Type B pancreatic cell (in vitro differentiated cells): ENCODE results near the gene SOX5. TPM values are rescaled to one million over a fixed set of nuclear protein-coding genes. Genes with fewer than 3 reads are reported as not detected.

Source experiments
- DNase-seq: peaks from one replicate; pipeline ENCODE4 v3.0.0; 2021; ENCODE audit warnings: mixed read lengths; ENCODE audit not compliant: unreplicated experiment; ENCODE audit errors: extremely low spot score
- H3K27ac Mint-ChIP-seq: 2 replicates; pipeline ENCODE4 v1.8.0; 2021; ENCODE audit warnings: mild to moderate bottlenecking, mixed read lengths
- H3K27me3 Mint-ChIP-seq: 2 replicates; pipeline ENCODE4 v1.8.0; 2021; ENCODE audit warnings: mixed read lengths
- H3K36me3 Mint-ChIP-seq: 2 replicates; pipeline ENCODE4 v1.8.0; 2021; ENCODE audit warnings: mixed read lengths
- H3K4me1 Mint-ChIP-seq: one replicate; pipeline ENCODE4 v1.8.0; 2021; ENCODE audit warnings: mixed read lengths; ENCODE audit not compliant: unreplicated experiment
- H3K4me3 Mint-ChIP-seq: 2 replicates; pipeline ENCODE4 v1.8.0; 2021; ENCODE audit warnings: mild to moderate bottlenecking, mixed read lengths
- H3K9me3 Mint-ChIP-seq: 2 replicates; pipeline ENCODE4 v1.8.0; 2021; ENCODE audit warnings: mixed read lengths
- total RNA-seq: library from RNA; stranded (reverse); gene quantifications from 2 replicates; pipeline ENCODE4 v1.2.1, GENCODE V29; 2021; ENCODE audit warnings: low replicate concordance
- TF ChIP-seq, protein P1 (sequence below): fragments of 200-600 bp; sonication (generic); conservative IDR thresholded peaks from 2 replicates; pipeline ENCODE4 v1.5.0; 2021; ENCODE audit warnings: antibody characterized with exemption, mild to moderate bottlenecking

The SOX5 gene
- total RNA-seq, 1 donor from 2014 or later: 32.8 TPM

DNA sequence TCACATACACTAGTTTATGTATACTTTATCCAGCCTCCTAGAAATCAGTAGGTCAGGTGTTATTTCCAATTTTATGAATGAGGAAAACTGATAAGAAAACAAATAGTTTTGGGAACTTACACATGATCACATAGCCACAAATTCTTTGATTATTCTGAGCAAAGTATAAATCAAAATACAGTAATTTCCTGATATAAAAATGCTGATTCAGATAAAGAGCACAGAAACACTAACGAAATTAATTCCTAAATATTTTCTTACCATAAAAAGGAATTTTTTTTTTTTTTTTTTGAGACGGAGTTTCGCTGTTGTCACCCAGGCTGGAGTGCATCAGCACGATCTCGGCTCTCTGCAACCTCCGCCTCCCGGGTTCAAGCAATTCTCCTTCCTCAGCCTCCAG, 275.4 kb downstream of the SOX5 start:
- no peaks in the 10 kb centered on the region for H3K4me1 Mint-ChIP-seq
- no peaks in the 10 kb centered on the region for H3K36me3 Mint-ChIP-seq
- H3K9me3 Mint-ChIP-seq: no peaks in the 10 kb centered on the region
- TF ChIP-seq, protein P1, sequence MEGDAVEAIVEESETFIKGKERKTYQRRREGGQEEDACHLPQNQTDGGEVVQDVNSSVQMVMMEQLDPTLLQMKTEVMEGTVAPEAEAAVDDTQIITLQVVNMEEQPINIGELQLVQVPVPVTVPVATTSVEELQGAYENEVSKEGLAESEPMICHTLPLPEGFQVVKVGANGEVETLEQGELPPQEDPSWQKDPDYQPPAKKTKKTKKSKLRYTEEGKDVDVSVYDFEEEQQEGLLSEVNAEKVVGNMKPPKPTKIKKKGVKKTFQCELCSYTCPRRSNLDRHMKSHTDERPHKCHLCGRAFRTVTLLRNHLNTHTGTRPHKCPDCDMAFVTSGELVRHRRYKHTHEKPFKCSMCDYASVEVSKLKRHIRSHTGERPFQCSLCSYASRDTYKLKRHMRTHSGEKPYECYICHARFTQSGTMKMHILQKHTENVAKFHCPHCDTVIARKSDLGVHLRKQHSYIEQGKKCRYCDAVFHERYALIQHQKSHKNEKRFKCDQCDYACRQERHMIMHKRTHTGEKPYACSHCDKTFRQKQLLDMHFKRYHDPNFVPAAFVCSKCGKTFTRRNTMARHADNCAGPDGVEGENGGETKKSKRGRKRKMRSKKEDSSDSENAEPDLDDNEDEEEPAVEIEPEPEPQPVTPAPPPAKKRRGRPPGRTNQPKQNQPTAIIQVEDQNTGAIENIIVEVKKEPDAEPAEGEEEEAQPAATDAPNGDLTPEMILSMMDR: no peak
- no peaks in the 10 kb centered on the region for H3K27me3 Mint-ChIP-seq
- H3K27ac Mint-ChIP-seq: no peak overlapping the region
- no peak for DNase-seq
- H3K4me3 Mint-ChIP-seq: no peak overlapping the region

DNA sequence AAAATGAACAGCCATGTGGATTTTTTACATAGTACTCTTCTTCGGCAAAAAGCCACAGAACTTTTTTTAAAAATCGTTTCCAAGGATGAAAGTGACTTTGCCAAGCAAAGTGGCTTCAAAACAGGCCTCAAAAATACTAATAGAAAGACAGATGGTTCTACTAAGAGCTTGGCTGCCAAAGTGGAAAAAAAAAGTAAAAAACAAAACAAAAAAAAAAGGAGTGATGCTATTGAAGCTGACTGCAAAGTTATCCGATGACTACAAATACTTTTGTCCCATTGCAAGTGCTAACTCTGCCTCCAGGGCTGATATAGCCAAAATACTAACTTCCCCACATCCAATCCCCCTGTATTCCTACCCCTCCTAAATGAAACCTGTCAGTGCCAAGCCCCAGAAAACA, 277.6 kb downstream of the SOX5 start:
- no peak for DNase-seq
- Mint-ChIP-seq H3K4me3 (no peak overlapping the region), H3K9me3 (no peaks in the 10 kb centered on the region), H3K4me1 (no peaks in the 10 kb centered on the region), H3K36me3 (no peaks in the 10 kb centered on the region), H3K27ac (no peak overlapping the region), H3K27me3 (no peaks in the 10 kb centered on the region)
- TF ChIP-seq, protein P1: no peak

DNA sequence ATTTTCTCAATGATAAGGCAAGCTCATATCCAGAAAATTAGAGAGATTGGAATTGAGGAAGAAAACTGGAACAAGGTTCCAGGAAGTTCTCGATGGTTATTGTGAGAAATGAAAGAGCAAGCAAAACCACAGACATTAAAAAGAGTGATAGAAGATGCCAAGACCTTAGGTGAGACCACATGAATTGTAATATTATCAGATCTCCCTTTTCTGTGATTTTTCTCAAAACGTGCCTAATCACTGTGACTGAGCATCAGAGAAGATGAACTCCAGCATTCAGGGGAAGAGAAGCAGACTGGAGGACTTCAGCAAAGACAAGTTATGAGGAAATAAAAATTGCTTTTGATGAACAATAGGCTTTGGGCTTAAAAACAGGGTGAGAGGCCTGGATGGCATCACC, 278.8 kb downstream of the SOX5 start:
- DNase-seq: no peak
- Mint-ChIP-seq H3K36me3 (no peaks in the 10 kb centered on the region), H3K27ac (no peak overlapping the region), H3K9me3 (no peaks in the 10 kb centered on the region), H3K27me3 (no peaks in the 10 kb centered on the region), H3K4me1 (no peaks in the 10 kb centered on the region), H3K4me3 (no peak overlapping the region)
- TF ChIP-seq, protein P1: no peak

DNA sequence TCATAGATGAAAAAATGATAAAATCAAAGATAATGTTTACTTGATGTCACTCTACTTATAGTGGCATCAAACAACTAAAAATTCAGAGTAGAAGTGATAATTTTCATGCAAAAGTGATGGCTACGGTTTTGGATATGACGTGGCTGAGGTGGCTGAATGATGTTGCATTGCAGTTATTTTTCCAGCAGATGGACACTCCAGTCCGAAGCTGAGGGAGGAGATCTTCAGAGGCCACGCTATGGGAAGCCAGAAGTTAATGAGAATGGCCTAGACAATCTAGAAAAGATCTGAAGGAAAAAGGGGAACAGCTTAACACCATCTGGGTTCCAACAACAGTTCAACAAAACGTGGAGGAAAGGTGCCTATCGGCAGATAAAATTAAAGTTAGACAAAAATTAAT, 279.8 kb downstream of the SOX5 start:
- Mint-ChIP-seq H3K27ac (no peak overlapping the region), H3K4me3 (no peak overlapping the region), H3K9me3 (no peaks in the 10 kb centered on the region), H3K27me3 (no peaks in the 10 kb centered on the region), H3K36me3 (peaks cover 4% of the 10 kb centered on the region), H3K4me1 (no peaks in the 10 kb centered on the region)
- TF ChIP-seq, protein P1: no peak
- DNase-seq: no peak

DNA sequence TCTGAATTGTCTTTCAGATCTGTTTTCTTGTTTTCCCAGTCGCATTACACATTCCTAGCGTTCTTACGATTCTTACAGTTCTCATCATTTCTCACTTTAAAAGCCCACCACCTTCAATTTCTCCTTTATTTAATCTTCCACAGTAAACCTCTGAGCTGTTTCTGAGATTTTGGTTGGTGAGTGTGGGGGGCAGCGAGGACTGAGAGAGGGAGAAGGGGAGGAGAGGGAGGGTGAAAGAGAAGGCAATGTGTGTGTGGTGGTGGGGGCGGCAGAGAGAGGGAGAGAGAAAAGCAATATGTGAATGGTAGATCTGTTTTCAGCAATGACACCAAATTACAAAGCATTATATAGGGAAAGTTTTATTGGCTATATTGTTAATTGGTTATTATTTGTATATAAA, 282.6 kb downstream of the SOX5 start:
- TF ChIP-seq, protein P1: no peak
- no peaks in the 10 kb centered on the region for H3K27me3 Mint-ChIP-seq
- H3K4me1 Mint-ChIP-seq: no peaks in the 10 kb centered on the region
- H3K36me3 Mint-ChIP-seq: peaks cover 4% of the 10 kb centered on the region
- no peak overlapping the region for H3K4me3 Mint-ChIP-seq
- no peaks in the 10 kb centered on the region for H3K9me3 Mint-ChIP-seq
- no peak for DNase-seq
- no peak overlapping the region for H3K27ac Mint-ChIP-seq

DNA sequence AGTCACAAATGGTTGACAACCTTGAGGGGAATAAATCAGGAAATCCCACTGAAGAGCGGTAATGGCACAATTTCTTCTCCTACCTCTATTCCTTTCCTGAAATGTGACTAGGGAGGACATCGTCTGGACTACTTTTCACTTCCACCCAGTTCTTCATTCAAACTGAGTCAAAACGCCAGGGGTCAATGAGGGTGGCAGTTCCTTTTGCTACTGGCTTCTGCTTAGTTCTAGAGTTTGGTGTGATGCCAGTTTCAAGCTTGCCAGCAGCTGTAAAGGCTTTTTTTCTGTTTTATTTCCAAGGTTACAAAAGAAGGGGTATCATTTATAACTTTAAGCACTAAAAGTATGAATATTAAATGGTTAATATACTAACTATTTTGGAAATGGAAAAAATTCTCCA, 286.5 kb downstream of the SOX5 start:
- H3K27me3 Mint-ChIP-seq: no peaks in the 10 kb centered on the region
- H3K36me3 Mint-ChIP-seq: peaks cover 7% of the 10 kb centered on the region
- H3K4me3 Mint-ChIP-seq: no peak overlapping the region
- no peaks in the 10 kb centered on the region for H3K9me3 Mint-ChIP-seq
- TF ChIP-seq, protein P1: no peak
- DNase-seq: no peak
- no peaks in the 10 kb centered on the region for H3K4me1 Mint-ChIP-seq
- H3K27ac Mint-ChIP-seq: no peak overlapping the region
